ENCODE data around the gene POU6F2. TPM values are rescaled to one million over a fixed set of nuclear protein-coding genes. Genes with fewer than 3 reads are reported as not detected.

The POU6F2 gene
- total RNA-seq, 1 experiment from 2014 or later, result not detected

DNA sequence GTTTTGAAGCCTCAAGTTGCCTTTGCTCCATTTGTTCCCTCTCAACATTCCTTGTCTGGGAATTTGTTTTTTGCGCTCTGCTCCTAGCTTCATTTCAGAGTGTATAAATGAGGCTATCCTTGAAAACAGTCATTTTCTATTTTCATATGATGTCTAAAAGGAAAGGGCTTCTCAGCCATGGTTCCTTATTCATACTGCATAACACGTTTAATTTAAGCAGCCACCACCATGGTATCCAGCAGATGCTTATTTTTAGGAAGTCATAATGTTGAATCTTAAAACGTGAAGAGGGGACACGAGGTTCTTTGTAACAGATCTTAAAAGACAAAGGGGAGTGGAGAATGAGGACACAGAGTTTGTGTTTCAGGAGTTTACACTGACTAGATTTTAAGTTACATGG is 14.5 kb downstream of the POU6F2 start:
- Histone ChIP-seq H3K27me3 (replicated peaks; ENCODE audit: insufficient read depth, low read depth, low read length, poor library complexity) (peaks cover 85% of the 10 kb centered on the region), H3K27ac (ENCODE audit: low read depth, low read length, poor library complexity, severe bottlenecking) (no peak overlapping the region), H3K36me3 (ENCODE audit: insufficient read depth, low read length, poor library complexity, severe bottlenecking) (no peaks in the 10 kb centered on the region), H3K4me3 (ENCODE audit: low read depth, low read length, poor library complexity, severe bottlenecking) (no peak overlapping the region), H3K9me3 (ENCODE audit: low read depth, low read length, poor library complexity, severe bottlenecking) (no peaks in the 10 kb centered on the region), H3K4me1 (ENCODE audit: insufficient read depth, low read length, poor library complexity, severe bottlenecking) (no peaks in the 10 kb centered on the region)
- ChIA-PET POLR2A (ENCODE audit: low non-redundant PET) (interaction anchor here (0.6 kb wide), 1 partner anchor 113 kb away, joined by 6 read pairs; no protein-coding TSS in a partner anchor), CTCF (no interaction called here)
- BruUV-seq (replicated peaks), result no TSS peak
- intact Hi-C loops (cut with micrococcal nuclease; ENCODE audit: unreplicated experiment), result no loop called here
- TF ChIP-seq, protein P1, sequence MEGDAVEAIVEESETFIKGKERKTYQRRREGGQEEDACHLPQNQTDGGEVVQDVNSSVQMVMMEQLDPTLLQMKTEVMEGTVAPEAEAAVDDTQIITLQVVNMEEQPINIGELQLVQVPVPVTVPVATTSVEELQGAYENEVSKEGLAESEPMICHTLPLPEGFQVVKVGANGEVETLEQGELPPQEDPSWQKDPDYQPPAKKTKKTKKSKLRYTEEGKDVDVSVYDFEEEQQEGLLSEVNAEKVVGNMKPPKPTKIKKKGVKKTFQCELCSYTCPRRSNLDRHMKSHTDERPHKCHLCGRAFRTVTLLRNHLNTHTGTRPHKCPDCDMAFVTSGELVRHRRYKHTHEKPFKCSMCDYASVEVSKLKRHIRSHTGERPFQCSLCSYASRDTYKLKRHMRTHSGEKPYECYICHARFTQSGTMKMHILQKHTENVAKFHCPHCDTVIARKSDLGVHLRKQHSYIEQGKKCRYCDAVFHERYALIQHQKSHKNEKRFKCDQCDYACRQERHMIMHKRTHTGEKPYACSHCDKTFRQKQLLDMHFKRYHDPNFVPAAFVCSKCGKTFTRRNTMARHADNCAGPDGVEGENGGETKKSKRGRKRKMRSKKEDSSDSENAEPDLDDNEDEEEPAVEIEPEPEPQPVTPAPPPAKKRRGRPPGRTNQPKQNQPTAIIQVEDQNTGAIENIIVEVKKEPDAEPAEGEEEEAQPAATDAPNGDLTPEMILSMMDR (conservative IDR thresholded peaks at IDR 0.05; ENCODE audit: low read depth, low read length), result no peak
- DNase-seq (ENCODE audit: low spot score), result no peak

DNA sequence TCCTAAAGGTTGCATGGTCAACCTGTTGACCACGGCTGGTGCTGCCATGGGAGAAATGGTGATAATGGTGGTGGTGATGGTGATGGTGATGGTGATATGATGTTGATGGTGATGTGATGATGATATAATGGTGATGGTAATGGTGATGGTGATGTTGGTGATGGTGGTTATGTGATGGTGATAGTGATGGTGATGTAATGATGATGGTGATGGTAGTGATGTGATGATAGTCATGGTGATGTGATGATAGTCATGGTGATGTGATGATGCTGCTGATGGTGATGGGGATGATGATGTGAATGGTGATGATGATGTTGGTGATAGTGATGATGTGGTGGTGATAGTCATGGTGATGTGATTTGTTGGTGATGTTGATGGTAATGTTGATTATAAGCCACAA is 23.9 kb downstream of the POU6F2 start:
- Histone ChIP-seq H3K9me3 (ENCODE audit: low read depth, low read length, poor library complexity, severe bottlenecking) (no peaks in the 10 kb centered on the region), H3K36me3 (ENCODE audit: insufficient read depth, low read length, poor library complexity, severe bottlenecking) (no peaks in the 10 kb centered on the region), H3K4me1 (ENCODE audit: insufficient read depth, low read length, poor library complexity, severe bottlenecking) (no peaks in the 10 kb centered on the region), H3K27me3 (replicated peaks; ENCODE audit: insufficient read depth, low read depth, low read length, poor library complexity) (peaks cover 45% of the 10 kb centered on the region), H3K4me3 (ENCODE audit: low read depth, low read length, poor library complexity, severe bottlenecking) (no peak overlapping the region), H3K27ac (ENCODE audit: low read depth, low read length, poor library complexity, severe bottlenecking) (no peak overlapping the region)
- ChIA-PET CTCF (no interaction called here), POLR2A (ENCODE audit: low non-redundant PET) (no interaction called here)
- TF ChIP-seq EZH2 (IDR thresholded peaks at IDR 0.05; ENCODE audit: borderline replicate concordance, low read depth, low read length, poor library complexity, severe bottlenecking), result no peak
- TF ChIP-seq, protein P1 (conservative IDR thresholded peaks at IDR 0.05; ENCODE audit: low read depth, low read length), result no peak
- intact Hi-C loops (cut with micrococcal nuclease; ENCODE audit: unreplicated experiment), result no loop called here
- no peak for DNase-seq (ENCODE audit: low spot score)
- BruUV-seq (replicated peaks), result no TSS peak

DNA sequence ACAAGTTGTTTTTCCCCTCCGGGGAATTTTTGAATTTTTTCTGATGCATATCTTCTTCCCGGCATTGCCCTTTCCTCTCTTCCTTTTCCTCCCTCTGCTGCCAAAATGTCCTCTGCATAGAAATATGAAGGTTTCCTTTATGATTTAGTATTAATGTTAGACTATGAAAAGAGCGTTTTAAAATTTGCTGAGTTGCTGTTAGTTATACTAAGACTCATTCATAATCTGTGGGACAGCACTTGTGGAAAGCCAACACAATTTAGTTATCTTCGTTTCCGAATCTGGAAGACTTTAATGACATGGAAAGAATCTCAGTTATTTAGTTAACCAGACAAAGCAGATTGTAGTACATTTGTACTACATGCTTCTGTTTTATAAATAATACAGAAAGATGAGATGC is 25.0 kb downstream of the POU6F2 start:
- H3K9me3 ChIP-seq (ENCODE audit: low read depth, low read length, poor library complexity, severe bottlenecking), result no peaks in the 10 kb centered on the region
- BruUV-seq (replicated peaks), result no TSS peak
- intact Hi-C loops (cut with micrococcal nuclease; ENCODE audit: unreplicated experiment), result no loop called here
- ChIA-PET CTCF (no interaction called here), POLR2A (ENCODE audit: low non-redundant PET) (no interaction called here)
- H3K27me3 ChIP-seq (replicated peaks; ENCODE audit: insufficient read depth, low read depth, low read length, poor library complexity), result peaks cover 43% of the 10 kb centered on the region
- no peaks in the 10 kb centered on the region for H3K4me1 ChIP-seq (ENCODE audit: insufficient read depth, low read length, poor library complexity, severe bottlenecking)
- TF ChIP-seq, protein P1 (conservative IDR thresholded peaks at IDR 0.05; ENCODE audit: low read depth, low read length), result no peak
- TF ChIP-seq EZH2 (IDR thresholded peaks at IDR 0.05; ENCODE audit: borderline replicate concordance, low read depth, low read length, poor library complexity, severe bottlenecking), result no peak
- H3K36me3 ChIP-seq (ENCODE audit: insufficient read depth, low read length, poor library complexity, severe bottlenecking), result no peaks in the 10 kb centered on the region
- no peak overlapping the region for H3K27ac ChIP-seq (ENCODE audit: low read depth, low read length, poor library complexity, severe bottlenecking)
- no peak for DNase-seq (ENCODE audit: low spot score)
- no peak overlapping the region for H3K4me3 ChIP-seq (ENCODE audit: low read depth, low read length, poor library complexity, severe bottlenecking)

Measured in A673 (cell line).